GM23338 (cell line): ENCODE data around the gene DLG2.

ENCODE experiments used
- CREB1 ChIP-seq: fragments of 250-450 bp; sonication (Bioruptor Pico); IDR thresholded peaks from 2 replicates; pipeline ENCODE4 v1.5.0; 2020; ENCODE audit warnings: low read depth, mild to moderate bottlenecking, moderate library complexity
- CTCF ChIP-seq, 2 experiments: fragments of 200-600 bp in 1 of 2; sonication (generic) in 1 of 2; conservative IDR thresholded peaks; 2 replicates each; pipeline versions ENCODE4 v1.5.1 to v1.6.1; 2016 to 2017; ENCODE audit warnings: antibody characterized with exemption in 2 of 2, low read depth in 2 of 2, mild to moderate bottlenecking in 2 of 2, moderate library complexity in 1 of 2
- EZH2 ChIP-seq: fragments of 200-600 bp; sonication (generic); IDR thresholded peaks from one replicate; pipeline ENCODE4 v1.8.0; 2017; ENCODE audit warnings: antibody characterized with exemption, mild to moderate bottlenecking, low read depth; ENCODE audit not compliant: unreplicated experiment
- EZH2phosphoT487 ChIP-seq: fragments of 200-600 bp; sonication (generic); IDR thresholded peaks from one replicate; pipeline ENCODE4 v1.8.1; 2018; ENCODE audit warnings: antibody characterized with exemption; ENCODE audit not compliant: unreplicated experiment
- JUNB ChIP-seq: IDR thresholded peaks from one replicate; pipeline ENCODE4 v1.6.1; 2016; ENCODE audit warnings: antibody characterized with exemption; ENCODE audit not compliant: unreplicated experiment
- NANOG ChIP-seq: IDR thresholded peaks from 2 replicates; pipeline ENCODE4 v1.6.1; 2016; ENCODE audit warnings: antibody characterized with exemption, borderline replicate concordance
- POLR2AphosphoS5 ChIP-seq: IDR thresholded peaks from 2 replicates; pipeline ENCODE4 v1.6.1; 2016; ENCODE audit warnings: antibody characterized with exemption, low read depth
- REST ChIP-seq: IDR thresholded peaks from one replicate; pipeline ENCODE4 v1.6.1; 2018; ENCODE audit warnings: antibody characterized with exemption; ENCODE audit not compliant: unreplicated experiment
- ZNF114 ChIP-seq: fragments of 250-450 bp; sonication (Bioruptor Pico); IDR thresholded peaks from 2 replicates; pipeline ENCODE4 v1.5.0; 2020; ENCODE audit warnings: mild to moderate bottlenecking, moderate library complexity
- ZNF331 ChIP-seq: fragments of 250-450 bp; sonication (Bioruptor Pico); IDR thresholded peaks from 2 replicates; pipeline ENCODE4 v1.5.0; 2020; ENCODE audit warnings: low read depth, mild to moderate bottlenecking, moderate library complexity

GRCh38 chr11:84468235-84468634 is 1158.9 kb downstream of the DLG2 start:
- TF ChIP-seq NANOG (no peak), EZH2 (no peak), CTCF (conservative IDR thresholded peaks at IDR 0.05; ENCODE audit: low read depth in 2 of 2) (peak in 1 of 2 experiments; percentile 39; a peak in 1 of 4 replicates), EZH2phosphoT487 (no peak), CREB1 (CRISPR knock-in tag) (no peak), REST (no peak), POLR2AphosphoS5 (no peak), ZNF114 (CRISPR knock-in tag) (no peak), JUNB (no peak), ZNF331 (no peak)
